Measurements from ENCODE around the gene BCKDK.

DNA sequence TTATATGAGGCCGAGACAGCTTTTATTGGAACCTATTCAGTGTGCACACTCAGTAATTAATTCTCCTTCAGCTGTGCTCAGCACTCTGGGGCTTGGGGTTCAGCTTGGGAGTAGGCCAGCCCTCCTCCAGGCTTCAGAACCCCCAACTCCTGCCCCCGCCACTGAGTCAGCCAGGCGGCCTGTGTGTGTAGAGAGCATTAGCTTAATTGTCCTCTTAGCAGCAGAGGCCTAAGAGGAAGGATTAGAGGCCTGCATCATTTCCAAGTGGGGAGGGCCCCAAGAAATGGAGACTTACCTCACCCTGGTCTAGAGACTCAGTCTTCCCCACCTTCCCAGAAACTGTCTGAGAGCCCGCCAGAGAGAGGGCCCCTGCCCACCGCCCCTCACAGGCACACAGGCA lies 20.2 kb upstream of the BCKDK start:
- TF ChIP-seq CTCF (IDR thresholded peaks at IDR 0.05; ENCODE audit: low read depth, low read length, poor library complexity, severe bottlenecking) (no peak), EZH2phosphoT487 (IDR thresholded peaks at IDR 0.05; ENCODE audit: borderline replicate concordance, low read length) (no peak)
